ENCODE results near the gene NELFCD. TPM values are rescaled to one million over a fixed set of nuclear protein-coding genes. Genes with fewer than 3 reads are reported as not detected.
"Not testable (repeated sequence)": the region's sequence is repeated elsewhere in the genome, so short reads cannot be mapped to it uniquely, and the experiment has no call there.

Gene NELFCD
- total RNA-seq, 4 donors from 2014 or later: 45.9 to 90.0 (median 63.4) TPM

GRCh38 chr20:59007665-59008511 is 26.8 kb downstream of the NELFCD start:
- Histone ChIP-seq H3K27me3 (no peaks in the 10 kb centered on the region), H3K36me3 (no peaks in the 10 kb centered on the region), H3K4me3 (peak overlapping the region; percentile 84), H3K9me3 (no peaks in the 10 kb centered on the region), H3K4me1 (peaks cover 60% of the 10 kb centered on the region), H3K27ac (peak overlapping the region; percentile 87)
- TF ChIP-seq CTCF (IDR thresholded peaks at IDR 0.05): no peak
- no peak for TF ChIP-seq POLR2AphosphoS5 (IDR thresholded peaks at IDR 0.05)
- TF ChIP-seq POLR2A (IDR thresholded peaks at IDR 0.05): no peak
- no peak for TF ChIP-seq EP300 (IDR thresholded peaks at IDR 0.05)
- no peak for DNase-seq (ENCODE audit: low spot score in 2 of 2)
- 83% methylated on average over 24 of the region's 24 CpGs for WGBS

- DNase-seq (ENCODE audit: low spot score in 2 of 2): no peak
- Histone ChIP-seq H3K9me3 (no peaks in the 10 kb centered on the region), H3K36me3 (no peaks in the 10 kb centered on the region), H3K27ac (no peak overlapping the region), H3K27me3 (no peaks in the 10 kb centered on the region), H3K4me3 (no peak overlapping the region), H3K4me1 (peaks cover 56% of the 10 kb centered on the region)
- TF ChIP-seq EP300 (IDR thresholded peaks at IDR 0.05): no peak
- TF ChIP-seq CTCF (IDR thresholded peaks at IDR 0.05): no peak
- no peak for TF ChIP-seq POLR2AphosphoS5 (IDR thresholded peaks at IDR 0.05)
- TF ChIP-seq POLR2A (IDR thresholded peaks at IDR 0.05): no peak
- 72% methylated on average over 3 of the region's 8 CpGs for WGBS
Measured at GRCh38 chr20:59008715-59009336, 27.8 kb downstream of the NELFCD start.

GRCh38 chr20:59010321-59010994 is 29.4 kb downstream of the NELFCD start:
- Histone ChIP-seq H3K36me3 (no peaks in the 10 kb centered on the region), H3K27ac (peak overlapping the region; percentile 16), H3K4me1 (peaks cover 42% of the 10 kb centered on the region), H3K9me3 (no peaks in the 10 kb centered on the region), H3K4me3 (no peak overlapping the region), H3K27me3 (no peaks in the 10 kb centered on the region)
- WGBS: 43% methylated on average over 8 of the region's 8 CpGs
- DNase-seq (ENCODE audit: low spot score in 2 of 2): no peak
- TF ChIP-seq EP300 (IDR thresholded peaks at IDR 0.05): no peak
- TF ChIP-seq POLR2A (IDR thresholded peaks at IDR 0.05): no peak
- no peak for TF ChIP-seq POLR2AphosphoS5 (IDR thresholded peaks at IDR 0.05)
- TF ChIP-seq CTCF (IDR thresholded peaks at IDR 0.05): no peak

- peaks cover 34% of the 10 kb centered on the region for H3K4me1 ChIP-seq
- H3K27me3 ChIP-seq: no peaks in the 10 kb centered on the region
- H3K36me3 ChIP-seq: no peaks in the 10 kb centered on the region
- 34% methylated on average over 17 of the region's 17 CpGs for WGBS
- peak in 1 of 3 donors; percentile 16 for TF ChIP-seq POLR2AphosphoS5 (IDR thresholded peaks at IDR 0.05)
- no peak for TF ChIP-seq EP300 (IDR thresholded peaks at IDR 0.05)
- peak overlapping the region; percentile 1 for H3K4me3 ChIP-seq
- H3K27ac ChIP-seq: peak overlapping the region; percentile 16
- H3K9me3 ChIP-seq: no peaks in the 10 kb centered on the region
- DNase-seq (ENCODE audit: low spot score in 2 of 2): no peak
Measured at GRCh38 chr20:59010995-59011873, 30.2 kb downstream of the NELFCD start.

GRCh38 chr20:59011874-59012157 is 30.8 kb downstream of the NELFCD start:
- not testable (repeated sequence) for H3K9me3 ChIP-seq; DNase-seq (ENCODE audit: low spot score in 2 of 2); H3K4me3 ChIP-seq; H3K27me3 ChIP-seq; H3K36me3 ChIP-seq
- Histone ChIP-seq H3K4me1 (peaks cover 30% of the 10 kb centered on the region), H3K27ac (peak overlapping the region; percentile 11)
- 91% methylated on average over 3 of the region's 3 CpGs for WGBS

Measured in suprapubic skin (tissue), 4 donors.